NT2/D1 (cell line): ENCODE results near the gene PDHX.

Experiments used
- DNase-seq: peaks from one replicate; pipeline ENCODE4 v3.0.0-alpha.2; 2011; ENCODE audit warnings: low read depth, low spot score
- H3K27me3 ChIP-seq: 2 replicates; pipeline ENCODE4 v1.6.0; 2011; ENCODE audit warnings: mild to moderate bottlenecking; ENCODE audit not compliant: insufficient read length, insufficient read depth
- H3K36me3 ChIP-seq: 2 replicates; pipeline ENCODE4 v1.6.1; 2011; ENCODE audit warnings: mild to moderate bottlenecking, low read length, mixed read lengths; ENCODE audit not compliant: insufficient read depth, insufficient read length
- H3K4me1 ChIP-seq: 2 replicates; pipeline ENCODE4 v1.5.1; 2011; ENCODE audit not compliant: insufficient read depth, insufficient read length
- H3K4me3 ChIP-seq: 2 replicates; pipeline ENCODE4 v1.5.1; 2011; ENCODE audit warnings: low read depth; ENCODE audit not compliant: insufficient read length
- H3K9ac ChIP-seq: 2 replicates; pipeline ENCODE4 v1.6.0; 2011; ENCODE audit warnings: low read depth; ENCODE audit not compliant: insufficient read length
- H3K9me3 ChIP-seq: 2 replicates; pipeline ENCODE4 v1.5.1; 2011; ENCODE audit warnings: mild to moderate bottlenecking, low read length; ENCODE audit not compliant: insufficient read depth
- SUZ12 ChIP-seq: IDR thresholded peaks from 2 replicates; pipeline ENCODE4 v1.6.1; 2011; ENCODE audit not compliant: insufficient read length, insufficient read depth; ENCODE audit errors: extremely low read depth
- YY1 ChIP-seq: IDR thresholded peaks from 2 replicates; pipeline ENCODE4 v1.6.1; 2011; ENCODE audit not compliant: insufficient read length, insufficient read depth
- ZNF274 ChIP-seq: IDR thresholded peaks from 2 replicates; pipeline ENCODE4 v1.6.1; 2011; ENCODE audit warnings: mild to moderate bottlenecking, low read depth, low read length

Gene PDHX

DNA sequence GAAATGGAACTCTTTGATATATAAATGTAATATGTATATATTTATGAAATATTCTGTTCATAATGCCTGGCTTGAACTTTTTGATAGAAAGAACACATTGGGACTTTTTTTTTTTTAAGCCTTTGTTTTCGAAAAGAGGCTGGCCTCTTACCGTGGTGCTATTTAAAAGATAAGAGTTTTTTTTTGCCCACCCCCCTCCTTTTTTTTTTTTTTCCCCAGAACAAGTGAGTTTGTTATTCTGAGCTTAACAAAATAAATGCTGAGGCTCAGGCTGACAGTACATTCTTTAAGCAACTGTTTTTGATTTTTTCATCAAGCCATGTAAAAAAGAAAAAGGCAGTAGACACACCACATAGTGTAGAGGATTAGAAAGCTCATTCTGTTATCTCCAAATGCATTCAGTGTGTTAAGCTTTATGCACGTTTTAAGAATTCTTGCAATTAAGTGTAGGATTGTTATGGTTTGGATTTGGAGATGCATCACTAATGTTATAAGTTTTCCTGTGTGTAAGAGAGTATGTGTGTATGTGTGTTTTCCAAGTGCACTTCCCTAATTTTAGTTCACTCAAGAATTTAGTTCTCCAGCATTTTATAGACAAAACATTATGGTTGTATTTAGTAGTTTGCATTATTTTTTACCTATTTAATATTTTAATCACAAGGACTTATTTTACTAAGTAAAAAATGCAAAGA is 12.0 kb downstream of the PDHX start:
- no peaks in the 10 kb centered on the region for H3K4me1 ChIP-seq
- no peaks in the 10 kb centered on the region for H3K27me3 ChIP-seq
- H3K4me3 ChIP-seq, result no peak overlapping the region
- H3K36me3 ChIP-seq, result peaks cover 12% of the 10 kb centered on the region
- H3K9ac ChIP-seq, result no peak overlapping the region
- DNase-seq, result no peak
- no peaks in the 10 kb centered on the region for H3K9me3 ChIP-seq
- TF ChIP-seq YY1 (no peak), SUZ12 (no peak), ZNF274 (no peak)

DNA sequence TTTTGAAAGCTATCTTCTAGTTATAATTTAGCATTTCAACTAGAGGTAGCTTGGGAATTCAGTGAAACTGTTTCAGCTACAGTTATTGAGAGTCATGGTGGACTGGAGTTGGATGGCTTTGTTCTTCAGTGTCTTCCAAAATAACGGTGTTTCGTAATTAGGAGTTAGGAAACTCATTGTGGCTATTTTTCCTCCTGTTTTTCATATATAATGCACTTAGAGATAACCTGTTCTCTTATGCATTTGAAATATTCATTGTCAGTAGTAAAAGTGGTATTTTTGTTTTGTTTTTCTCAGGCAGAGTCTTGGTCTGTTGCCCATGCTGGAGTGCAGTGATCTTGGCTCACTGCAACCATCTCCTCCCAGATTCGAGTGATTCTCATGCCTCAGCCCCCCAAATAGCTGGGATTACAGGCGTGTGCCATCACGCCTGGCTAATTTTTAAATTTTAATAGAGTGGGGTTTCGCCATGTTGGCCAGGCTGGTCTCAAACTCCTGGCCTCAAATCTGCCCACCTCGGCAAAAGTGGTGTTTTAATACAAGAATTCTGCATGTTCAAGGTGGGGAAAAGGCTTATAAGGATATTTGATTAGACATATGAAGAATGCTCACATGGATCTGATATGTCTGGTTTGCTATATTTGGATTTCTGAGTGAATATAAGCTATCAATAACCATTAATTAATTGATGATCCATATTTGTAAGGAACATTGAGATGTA is 12.7 kb downstream of the PDHX start:
- H3K9ac ChIP-seq, result no peak overlapping the region
- peaks cover 14% of the 10 kb centered on the region for H3K36me3 ChIP-seq
- no peaks in the 10 kb centered on the region for H3K27me3 ChIP-seq
- DNase-seq, result no peak
- no peaks in the 10 kb centered on the region for H3K4me1 ChIP-seq
- H3K9me3 ChIP-seq, result no peaks in the 10 kb centered on the region
- TF ChIP-seq YY1 (no peak), ZNF274 (no peak)
- H3K4me3 ChIP-seq, result no peak overlapping the region

GRCh38 chr11:34929794-34930763 is 13.7 kb downstream of the PDHX start:
- Histone ChIP-seq H3K9ac (no peak overlapping the region), H3K36me3 (peaks cover 14% of the 10 kb centered on the region), H3K4me1 (no peaks in the 10 kb centered on the region), H3K27me3 (no peaks in the 10 kb centered on the region), H3K9me3 (no peaks in the 10 kb centered on the region), H3K4me3 (no peak overlapping the region)
- TF ChIP-seq ZNF274, result no peak
- TF ChIP-seq SUZ12, result no peak
- no peak for TF ChIP-seq YY1
- DNase-seq, result no peak

DNA sequence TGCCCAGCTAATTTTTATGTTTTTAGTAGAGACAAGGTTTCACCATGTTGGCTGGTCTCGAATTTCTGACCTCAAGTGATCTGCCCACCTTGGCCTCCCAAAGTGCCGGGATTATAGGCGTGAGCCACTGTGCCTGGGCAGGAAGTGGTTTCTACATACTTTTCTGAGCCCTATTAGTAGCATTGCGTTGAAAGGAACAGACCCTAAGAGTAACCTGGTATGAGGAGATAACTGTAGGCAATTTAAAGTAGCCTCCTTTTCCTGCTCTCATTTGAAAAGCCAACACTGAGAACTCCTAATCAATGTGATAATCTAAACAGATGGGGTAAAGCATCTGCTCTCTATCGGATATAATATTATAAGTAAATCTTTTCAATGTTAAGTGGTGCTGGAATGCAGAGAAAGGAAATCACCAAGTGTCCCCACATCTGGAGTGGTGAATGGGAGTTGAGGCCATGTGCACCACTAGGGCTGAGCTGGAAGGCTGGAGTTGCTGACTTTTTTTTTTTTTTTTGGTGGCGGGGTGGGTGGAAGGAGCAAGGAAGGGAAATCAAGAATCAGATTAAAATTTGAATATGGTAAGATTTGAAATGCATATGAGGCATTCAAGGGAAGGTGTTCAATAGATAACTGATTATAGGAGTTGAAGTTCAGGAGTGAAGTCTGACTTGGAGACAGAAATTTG is 20.7 kb downstream of the PDHX start:
- H3K4me3 ChIP-seq, result no peak overlapping the region
- H3K27me3 ChIP-seq, result no peaks in the 10 kb centered on the region
- peaks cover 17% of the 10 kb centered on the region for H3K36me3 ChIP-seq
- H3K9ac ChIP-seq, result no peak overlapping the region
- no peaks in the 10 kb centered on the region for H3K4me1 ChIP-seq
- H3K9me3 ChIP-seq, result no peaks in the 10 kb centered on the region
- no peak for TF ChIP-seq YY1
- TF ChIP-seq ZNF274, result no peak
- no peak for TF ChIP-seq SUZ12
- DNase-seq, result no peak

- H3K36me3 ChIP-seq, result peaks cover 3% of the 10 kb centered on the region
- DNase-seq, result no peak
- H3K9me3 ChIP-seq, result no peaks in the 10 kb centered on the region
Measured at GRCh38 chr11:34938611-34939010, 22.2 kb downstream of the PDHX start.

DNA sequence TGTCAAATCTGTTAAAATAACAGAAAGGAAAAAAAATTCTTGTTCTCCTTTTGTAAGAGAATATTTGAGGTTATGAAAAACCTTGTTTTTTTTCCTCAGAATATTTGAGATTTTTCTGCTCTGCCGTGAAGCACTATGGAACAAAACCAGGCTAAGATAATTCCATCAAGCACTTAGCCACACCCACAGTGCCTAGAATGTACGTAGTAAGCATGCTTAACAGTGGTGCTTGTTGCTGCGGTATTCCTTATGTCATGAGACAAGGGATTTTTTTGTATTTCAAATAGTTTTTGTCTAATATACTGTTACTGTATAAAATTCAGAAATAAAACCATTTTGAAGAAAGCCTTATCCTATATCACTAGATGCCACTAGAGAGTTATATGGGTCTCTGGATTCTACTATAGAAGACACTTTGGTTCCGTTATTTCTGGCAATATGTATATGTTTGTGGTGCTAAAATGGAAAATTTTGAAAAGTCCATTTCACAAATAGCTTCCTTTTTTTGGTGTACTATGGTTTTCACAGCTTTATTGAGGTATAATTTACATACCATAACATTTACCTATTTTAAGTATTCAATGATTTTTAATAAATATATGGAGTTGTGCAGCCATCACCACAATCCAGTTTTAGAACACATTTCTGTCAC is 23.7 kb downstream of the PDHX start:
- DNase-seq, result no peak
- Histone ChIP-seq H3K27me3 (no peaks in the 10 kb centered on the region), H3K9me3 (no peaks in the 10 kb centered on the region), H3K4me3 (no peak overlapping the region), H3K9ac (no peak overlapping the region), H3K36me3 (peaks cover 3% of the 10 kb centered on the region), H3K4me1 (no peaks in the 10 kb centered on the region)
- no peak for TF ChIP-seq ZNF274
- TF ChIP-seq YY1, result no peak
- TF ChIP-seq SUZ12, result no peak

More at GRCh38 chr11:34938611-34939010, 22.2 kb downstream of the PDHX start:
- TF ChIP-seq YY1, result no peak
- TF ChIP-seq SUZ12, result no peak
- no peak for TF ChIP-seq ZNF274
- H3K4me3 ChIP-seq, result no peak overlapping the region
- no peak overlapping the region for H3K9ac ChIP-seq
- H3K4me1 ChIP-seq, result no peaks in the 10 kb centered on the region
- H3K27me3 ChIP-seq, result no peaks in the 10 kb centered on the region
